Esophagus muscularis mucosa (tissue), 4 donors: ENCODE measurements around the gene MRGPRF. TPM values are rescaled to one million over a fixed set of nuclear protein-coding genes. Genes with fewer than 3 reads are reported as not detected.

Source experiments
- DNase-seq: peaks from one replicate; pipeline ENCODE4 v3.0.0-alpha.2; 2017; ENCODE audit errors: extremely low spot score
- H3K27ac ChIP-seq, 4 donors: fragments of 200-600 bp; sonication (generic); replicated peaks in 1 of 4; 1 replicate in 3 of 4; 2 replicates in 1 of 4; pipeline ENCODE4 v1.5.1; 2016 to 2019; ENCODE audit warnings: mild to moderate bottlenecking in 1 of 4
- H3K27me3 ChIP-seq, 4 donors: fragments of 200-600 bp; sonication (generic); one replicate each; pipeline versions ENCODE4 v1.5.1 to v1.6.0; 2016 to 2019
- H3K36me3 ChIP-seq, 4 donors: fragments of 200-600 bp; sonication (generic); one replicate each; pipeline ENCODE4 v1.5.1; 2016 to 2019
- H3K4me1 ChIP-seq, 4 donors: fragments of 200-600 bp; sonication (generic); one replicate each; pipeline ENCODE4 v1.5.1; 2016 to 2019
- H3K4me3 ChIP-seq, 4 donors: fragments of 200-600 bp; sonication (generic); 1 replicate in 2 of 4; 2 replicates in 2 of 4; pipeline ENCODE4 v1.5.1; 2016 to 2019; ENCODE audit warnings: mild to moderate bottlenecking in 4 of 4, moderate library complexity in 1 of 4
- H3K9me3 ChIP-seq, 4 donors: fragments of 200-600 bp; sonication (generic); 1 replicate in 3 of 4; 2 replicates in 1 of 4; pipeline ENCODE4 v1.5.1; 2016 to 2019
- CTCF ChIP-seq, 3 experiments: fragments of 200-600 bp in 2 of 3; fragments of 450-650 bp in 1 of 3; sonication (generic) in 2 of 3; IDR thresholded peaks; one replicate each; pipeline ENCODE4 v1.5.1; 2017 to 2019; ENCODE audit warnings: antibody characterized with exemption in 3 of 3, mild to moderate bottlenecking in 2 of 3, moderate library complexity in 1 of 3
- EP300 ChIP-seq: sonication (generic); formaldehyde crosslinking; IDR thresholded peaks from one replicate; pipeline ENCODE4 v1.6.1; 2017; ENCODE audit warnings: antibody characterized with exemption
- POLR2A ChIP-seq: fragments of 450-650 bp; IDR thresholded peaks from one replicate; pipeline ENCODE4 v1.6.1; 2017; ENCODE audit warnings: antibody characterized with exemption, moderate library complexity, mild to moderate bottlenecking, low read depth
- POLR2AphosphoS5 ChIP-seq, 2 donors: sonication (generic); formaldehyde crosslinking; IDR thresholded peaks; one replicate each; pipeline ENCODE4 v1.6.1; 2017; ENCODE audit warnings: antibody characterized with exemption in 2 of 2
- WGBS: methylation state at CpG from one replicate; pipeline ENCODE4 v1.1.5; 2018; 5-methylcytosine and 5-hydroxymethylcytosine counted together
- intact Hi-C: fragments of 100-400 bp; cut with DNase I; formaldehyde crosslinking; loops from one replicate; pipeline ENCODE4 v1.15.1; 2023
- total RNA-seq, 4 donors: library from RNA; depleted of rRNA; stranded (reverse); fragments of >200 nt; gene quantifications; one replicate each; pipeline versions ENCODE4 v1.1.0 to v1.2.1, GENCODE V29; 2016

Gene MRGPRF
- total RNA-seq, 4 donors from 2014 or later, result 77.9 to 206 (median 126) TPM

DNA sequence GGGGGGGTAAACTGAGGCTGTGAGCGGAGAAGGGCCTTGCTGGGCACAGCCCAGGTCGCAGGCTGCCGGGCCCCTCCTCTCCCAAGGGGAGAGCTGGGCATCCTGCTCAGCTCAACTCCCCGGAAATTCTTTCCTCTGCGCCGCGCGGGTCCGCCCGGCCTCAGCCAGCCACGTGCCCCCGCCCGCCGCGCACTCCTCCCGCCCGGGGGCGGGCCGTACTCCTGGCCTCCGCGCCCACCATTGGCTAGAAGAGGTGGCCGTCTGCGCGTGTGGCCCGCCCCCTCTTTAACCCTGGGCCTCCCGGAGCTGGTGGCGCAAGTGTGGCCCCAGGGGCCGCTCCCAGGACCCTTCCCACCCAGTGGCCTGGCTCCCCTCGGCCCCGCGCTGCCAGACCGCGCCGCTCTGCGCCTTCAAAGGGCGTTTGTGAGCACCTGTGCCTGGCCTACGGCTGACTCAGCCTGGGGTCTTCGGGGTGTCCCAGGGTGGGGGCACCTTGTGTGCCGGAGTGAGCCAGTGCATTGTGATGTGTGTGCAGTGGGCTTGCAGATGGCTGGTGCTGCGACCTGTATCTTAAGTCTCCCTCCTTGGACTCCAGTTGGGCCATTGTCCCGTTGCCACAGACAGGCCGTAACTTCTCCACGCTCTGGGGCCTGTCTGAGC lies 2.0 kb downstream of the MRGPRF start:
- H3K4me3 ChIP-seq, result peak overlapping the region; percentile 65 to 83 (median 72)
- DNase-seq, result no peak
- whole genome bisulfite sequencing, result 24% methylated on average over 4 of the region's 43 CpGs
- TF ChIP-seq POLR2A (peak; percentile 69), CTCF (IDR thresholded peaks at IDR 0.05) (no peak), EP300 (no peak), POLR2AphosphoS5 (IDR thresholded peaks at IDR 0.05) (peak; percentile 75 to 94)
- peaks cover 0 to 17% (median 4%) of the 10 kb centered on the region in 4 donors for H3K36me3 ChIP-seq
- H3K27me3 ChIP-seq, result peaks cover 0 to 18% (median 0%) of the 10 kb centered on the region in 4 donors
- intact Hi-C loops, result loop anchor here (2.0 kb wide), 1 partner anchor 76 kb away; no protein-coding TSS in a partner anchor
- H3K27ac ChIP-seq, result peak overlapping the region; percentile 95 to 99 (median 97)
- H3K9me3 ChIP-seq, result no peaks in the 10 kb centered on the region
- H3K4me1 ChIP-seq, result peaks cover 57 to 92% (median 79%) of the 10 kb centered on the region in 4 donors

GRCh38 chr11:69010361-69010891 lies 2.6 kb downstream of the MRGPRF start:
- TF ChIP-seq EP300, result no peak
- no peak for TF ChIP-seq POLR2A
- no peak for TF ChIP-seq POLR2AphosphoS5 (IDR thresholded peaks at IDR 0.05)
- TF ChIP-seq CTCF (IDR thresholded peaks at IDR 0.05), result no peak
- intact Hi-C loops, result loop anchor here (2.0 kb wide), 1 partner anchor 76 kb away; no protein-coding TSS in a partner anchor
- H3K27ac ChIP-seq, result peak overlapping the region; percentile 95 to 99 (median 97)
- H3K4me3 ChIP-seq, result peak overlapping the region; percentile 65 to 83 (median 72)
- H3K4me1 ChIP-seq, result peaks cover 57 to 96% (median 84%) of the 10 kb centered on the region in 4 donors
- peaks cover 4 to 23% (median 11%) of the 10 kb centered on the region in 4 donors for H3K36me3 ChIP-seq
- H3K27me3 ChIP-seq, result peaks cover 0 to 18% (median 0%) of the 10 kb centered on the region in 4 donors
- no peak for DNase-seq
- H3K9me3 ChIP-seq, result no peaks in the 10 kb centered on the region
- 13% methylated on average over 5 of the region's 9 CpGs for WGBS

GRCh38 chr11:69009441-69010211 lies 3.4 kb downstream of the MRGPRF start:
- Histone ChIP-seq H3K4me3 (peak overlapping the region; percentile 65 to 83 (median 72)), H3K27ac (peak overlapping the region; percentile 95 to 99 (median 97)), H3K36me3 (peaks cover 9 to 31% (median 16%) of the 10 kb centered on the region in 4 donors), H3K4me1 (peaks cover 54 to 96% (median 84%) of the 10 kb centered on the region in 4 donors), H3K9me3 (no peaks in the 10 kb centered on the region), H3K27me3 (peaks cover 0 to 18% (median 0%) of the 10 kb centered on the region in 4 donors)
- 34% methylated on average over 8 of the region's 16 CpGs for WGBS
- TF ChIP-seq POLR2A (no peak), CTCF (IDR thresholded peaks at IDR 0.05) (no peak), EP300 (no peak), POLR2AphosphoS5 (IDR thresholded peaks at IDR 0.05) (no peak)
- DNase-seq, result no peak
- intact Hi-C loops, result loop anchor here (2.0 to 5.0 kb wide), 2 partner anchors 77 to 172 kb away; no protein-coding TSS in a partner anchor

DNA sequence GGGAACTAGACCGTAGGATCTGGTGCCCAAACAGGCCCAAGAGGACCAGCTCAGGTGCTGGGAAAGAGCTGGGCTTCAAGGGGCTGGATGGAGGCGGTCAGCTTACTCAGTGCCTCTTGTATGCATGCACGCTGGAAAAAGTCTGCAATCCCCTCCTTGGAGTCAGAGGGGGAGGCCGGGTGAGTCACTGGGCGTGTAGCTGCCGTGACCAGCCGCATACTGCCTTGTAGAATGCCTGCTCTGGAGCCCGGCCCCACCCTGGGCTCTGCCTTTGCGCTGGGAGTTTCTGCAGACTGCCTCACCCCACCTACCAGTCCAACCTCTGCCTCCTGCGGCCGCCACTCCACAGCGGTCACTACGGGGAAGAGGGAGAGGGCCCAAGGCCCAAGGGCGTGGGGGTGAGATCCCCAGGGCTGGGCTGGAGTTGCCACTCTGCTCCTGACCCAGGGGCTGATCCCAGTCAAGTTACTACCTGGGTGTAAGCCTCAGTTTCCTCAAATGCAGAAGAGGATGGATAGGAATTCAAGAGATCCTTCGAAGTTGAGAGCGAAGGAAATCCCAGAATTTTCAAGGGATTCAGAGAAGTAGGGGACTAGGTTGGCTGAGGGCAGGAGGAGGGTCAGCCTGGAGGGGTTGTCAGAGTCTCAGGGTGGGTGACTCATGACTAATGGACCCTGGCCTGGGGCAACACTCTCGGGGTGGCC lies 4.2 kb downstream of the MRGPRF start:
- H3K4me3 ChIP-seq, result peak overlapping the region; percentile 0 to 83 (median 71)
- peak; percentile 96 for DNase-seq
- H3K4me1 ChIP-seq, result peaks cover 53 to 96% (median 84%) of the 10 kb centered on the region in 4 donors
- TF ChIP-seq POLR2AphosphoS5 (IDR thresholded peaks at IDR 0.05), result peak; percentile 89 to 96
- peak; percentile 6 for TF ChIP-seq POLR2A
- no peak for TF ChIP-seq EP300
- no peak for TF ChIP-seq CTCF (IDR thresholded peaks at IDR 0.05)
- H3K27me3 ChIP-seq, result peaks cover 0 to 15% (median 0%) of the 10 kb centered on the region in 4 donors
- intact Hi-C loops, result loop anchor here (5.0 kb wide), 1 partner anchor 172 kb away; no protein-coding TSS in a partner anchor
- H3K27ac ChIP-seq, result peak overlapping the region; percentile 95 to 99 (median 97)
- H3K9me3 ChIP-seq, result no peaks in the 10 kb centered on the region
- WGBS, result 42% methylated on average over 14 of the region's 17 CpGs
- peaks cover 9 to 39% (median 21%) of the 10 kb centered on the region in 4 donors for H3K36me3 ChIP-seq
